ENCODE results near the gene AGMO. TPM values are rescaled to one million over a fixed set of nuclear protein-coding genes. Genes with fewer than 3 reads are reported as not detected.

AGMO gene
- total RNA-seq, 1 donor from 2014 or later, result 1.4 TPM

- peak; percentile 8 for DNase-seq (ENCODE audit: low spot score)
Observed at GRCh38 chr7:15399441-15399840, 162.4 kb downstream of the AGMO start.

- no peak for DNase-seq (ENCODE audit: low spot score)
Observed at GRCh38 chr7:15397922-15398760, 163.7 kb downstream of the AGMO start.

- no peak for DNase-seq (ENCODE audit: low spot score)
Observed at GRCh38 chr7:15397159-15397550, 164.7 kb downstream of the AGMO start.

GRCh38 chr7:15396210-15397158 is 165.3 kb downstream of the AGMO start:
- no peak for DNase-seq (ENCODE audit: low spot score)

GRCh38 chr7:15389073-15389472 is 172.7 kb downstream of the AGMO start:
- DNase-seq (ENCODE audit: low spot score), result no peak

GRCh38 chr7:15378494-15379145 is 183.2 kb downstream of the AGMO start:
- no peak for DNase-seq (ENCODE audit: low spot score)

GRCh38 chr7:15376600-15376999 is 185.2 kb downstream of the AGMO start:
- no peak for DNase-seq (ENCODE audit: low spot score)

- DNase-seq (ENCODE audit: low spot score), result no peak
Observed at GRCh38 chr7:15370441-15370840, 191.4 kb downstream of the AGMO start.

GRCh38 chr7:15368653-15369052 is 193.2 kb downstream of the AGMO start:
- no peak for DNase-seq (ENCODE audit: low spot score)

GRCh38 chr7:15367897-15368296 is 193.9 kb downstream of the AGMO start:
- no peak for DNase-seq (ENCODE audit: low spot score)

- no peak for DNase-seq (ENCODE audit: low spot score)
Observed at GRCh38 chr7:15358112-15358511, 203.7 kb downstream of the AGMO start.

- DNase-seq (ENCODE audit: low spot score), result no peak
Observed at GRCh38 chr7:15352421-15353206, 209.2 kb downstream of the AGMO start.

GRCh38 chr7:15345216-15345615 is 216.6 kb downstream of the AGMO start:
- no peak for DNase-seq (ENCODE audit: low spot score)

GRCh38 chr7:15341817-15342216 is 220.0 kb downstream of the AGMO start:
- DNase-seq (ENCODE audit: low spot score), result peak; percentile 39

- DNase-seq (ENCODE audit: low spot score), result no peak
Observed at GRCh38 chr7:15336146-15336545, 225.7 kb downstream of the AGMO start.

GRCh38 chr7:15335390-15335789 is 226.4 kb downstream of the AGMO start:
- no peak for DNase-seq (ENCODE audit: low spot score)

GRCh38 chr7:15334536-15335263 is 227.1 kb downstream of the AGMO start:
- DNase-seq (ENCODE audit: low spot score), result no peak

GRCh38 chr7:15332956-15333355 is 228.9 kb downstream of the AGMO start:
- DNase-seq (ENCODE audit: low spot score), result no peak

GRCh38 chr7:15330943-15331342 is 230.9 kb downstream of the AGMO start:
- DNase-seq (ENCODE audit: low spot score), result no peak

- no peak for DNase-seq (ENCODE audit: low spot score)
Observed at GRCh38 chr7:15327001-15327400, 234.8 kb downstream of the AGMO start.
